RWPE2 (cell line): Measurements from ENCODE around the gene PDE4B.

Experiments used
- ATAC-seq: fragments of 200-7000 bp; cut with Tn5 transposase; 3 replicates; pipeline ENCODE4 v1.9.1; 2021; ENCODE audit warnings: low read depth
- DNase-seq: peaks from one replicate; pipeline ENCODE4 v3.0.0-alpha.2; 2020; ENCODE audit warnings: low spot score
- H3K27ac ChIP-seq: fragments of 450-650 bp; 2 replicates; pipeline ENCODE4 v1.5.1; 2017; ENCODE audit warnings: mild to moderate bottlenecking; ENCODE audit not compliant: poor library complexity, severe bottlenecking
- H3K27me3 ChIP-seq: fragments of 250-450 bp; sonication (Bioruptor Pico); 2 replicates; pipeline ENCODE4 v1.5.1; 2021; ENCODE audit warnings: mild to moderate bottlenecking, moderate library complexity; ENCODE audit not compliant: insufficient read depth, poor library complexity, severe bottlenecking
- H3K36me3 ChIP-seq: fragments of 250-450 bp; sonication (Bioruptor Pico); 2 replicates; pipeline ENCODE4 v1.5.1; 2020; ENCODE audit warnings: low read depth, mild to moderate bottlenecking, moderate library complexity
- H3K4me1 ChIP-seq: fragments of 250-450 bp; sonication (Bioruptor Pico); 2 replicates; pipeline ENCODE4 v1.5.1; 2021; ENCODE audit warnings: mild to moderate bottlenecking, moderate library complexity; ENCODE audit not compliant: insufficient read depth, poor library complexity, severe bottlenecking
- H3K4me3 ChIP-seq: fragments of 250-450 bp; sonication (Bioruptor Pico); 2 replicates; pipeline ENCODE4 v1.5.1; 2021; ENCODE audit warnings: mild to moderate bottlenecking, moderate library complexity; ENCODE audit not compliant: severe bottlenecking
- H3K9me3 ChIP-seq: fragments of 250-450 bp; sonication (Bioruptor Pico); 2 replicates; pipeline ENCODE4 v1.5.1; 2021; ENCODE audit warnings: mild to moderate bottlenecking, moderate library complexity; ENCODE audit not compliant: severe bottlenecking
- TF ChIP-seq, protein P1 (sequence below): fragments of 450-650 bp; IDR thresholded peaks from one replicate; pipeline ENCODE4 v1.5.1; 2017; ENCODE audit warnings: mild to moderate bottlenecking, moderate library complexity; ENCODE audit not compliant: poor library complexity, severe bottlenecking

PDE4B gene

GRCh38 chr1:66143651-66144050, 351.0 kb downstream of the PDE4B start:
- no peaks in the 10 kb centered on the region for H3K27me3 ChIP-seq
- no peak overlapping the region for H3K4me3 ChIP-seq
- no peaks in the 10 kb centered on the region for H3K4me1 ChIP-seq
- ATAC-seq: no peak
- DNase-seq: no peak
- no peaks in the 10 kb centered on the region for H3K36me3 ChIP-seq
- H3K27ac ChIP-seq: no peak overlapping the region
- TF ChIP-seq, protein P1, sequence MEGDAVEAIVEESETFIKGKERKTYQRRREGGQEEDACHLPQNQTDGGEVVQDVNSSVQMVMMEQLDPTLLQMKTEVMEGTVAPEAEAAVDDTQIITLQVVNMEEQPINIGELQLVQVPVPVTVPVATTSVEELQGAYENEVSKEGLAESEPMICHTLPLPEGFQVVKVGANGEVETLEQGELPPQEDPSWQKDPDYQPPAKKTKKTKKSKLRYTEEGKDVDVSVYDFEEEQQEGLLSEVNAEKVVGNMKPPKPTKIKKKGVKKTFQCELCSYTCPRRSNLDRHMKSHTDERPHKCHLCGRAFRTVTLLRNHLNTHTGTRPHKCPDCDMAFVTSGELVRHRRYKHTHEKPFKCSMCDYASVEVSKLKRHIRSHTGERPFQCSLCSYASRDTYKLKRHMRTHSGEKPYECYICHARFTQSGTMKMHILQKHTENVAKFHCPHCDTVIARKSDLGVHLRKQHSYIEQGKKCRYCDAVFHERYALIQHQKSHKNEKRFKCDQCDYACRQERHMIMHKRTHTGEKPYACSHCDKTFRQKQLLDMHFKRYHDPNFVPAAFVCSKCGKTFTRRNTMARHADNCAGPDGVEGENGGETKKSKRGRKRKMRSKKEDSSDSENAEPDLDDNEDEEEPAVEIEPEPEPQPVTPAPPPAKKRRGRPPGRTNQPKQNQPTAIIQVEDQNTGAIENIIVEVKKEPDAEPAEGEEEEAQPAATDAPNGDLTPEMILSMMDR: no peak
- H3K9me3 ChIP-seq: no peaks in the 10 kb centered on the region

GRCh38 chr1:66147226-66147835, 354.6 kb downstream of the PDE4B start:
- Histone ChIP-seq H3K27me3 (peaks cover 10% of the 10 kb centered on the region), H3K4me3 (no peak overlapping the region), H3K36me3 (no peaks in the 10 kb centered on the region), H3K9me3 (no peaks in the 10 kb centered on the region), H3K4me1 (no peaks in the 10 kb centered on the region), H3K27ac (no peak overlapping the region)
- TF ChIP-seq, protein P1: no peak
- DNase-seq (no peak), ATAC-seq (no peak)

DNA sequence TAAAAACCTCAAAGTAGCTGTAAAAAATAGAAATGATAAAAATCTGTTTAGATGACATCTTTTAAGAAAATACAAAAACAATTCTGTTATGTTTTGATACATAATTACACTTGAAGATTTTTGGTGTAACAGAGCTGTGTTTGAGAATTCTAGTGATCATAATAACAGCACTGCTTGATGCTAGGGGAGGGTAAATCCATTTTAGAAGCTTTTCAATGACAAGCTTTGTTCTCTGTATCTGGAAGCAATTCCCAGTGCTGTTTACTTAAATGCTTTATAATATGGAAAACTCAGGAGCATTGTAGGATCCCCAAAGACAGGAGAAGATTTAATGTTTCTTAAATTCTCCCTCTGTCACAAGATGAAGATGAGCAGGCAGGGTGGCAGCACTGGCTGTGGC, 359.3 kb downstream of the PDE4B start:
- H3K9me3 ChIP-seq: no peaks in the 10 kb centered on the region
- no peak for ATAC-seq

GRCh38 chr1:66154394-66154793, 361.7 kb downstream of the PDE4B start:
- Histone ChIP-seq H3K9me3 (no peaks in the 10 kb centered on the region), H3K27me3 (peaks cover 10% of the 10 kb centered on the region), H3K4me1 (no peaks in the 10 kb centered on the region), H3K36me3 (no peaks in the 10 kb centered on the region), H3K4me3 (no peak overlapping the region), H3K27ac (no peak overlapping the region)
- TF ChIP-seq, protein P1: no peak
- DNase-seq (no peak), ATAC-seq (no peak)

More for the DNA sequence above, 359.3 kb downstream of the PDE4B start:
- peaks cover 10% of the 10 kb centered on the region for H3K27me3 ChIP-seq
- no peak overlapping the region for H3K4me3 ChIP-seq
- H3K27ac ChIP-seq: no peak overlapping the region
- TF ChIP-seq, protein P1: no peak
- H3K36me3 ChIP-seq: no peaks in the 10 kb centered on the region
- H3K4me1 ChIP-seq: no peaks in the 10 kb centered on the region
- no peak for DNase-seq

GRCh38 chr1:66156144-66156543, 363.4 kb downstream of the PDE4B start:
- H3K9me3 ChIP-seq: no peaks in the 10 kb centered on the region
- H3K36me3 ChIP-seq: no peaks in the 10 kb centered on the region
- ATAC-seq (no peak), DNase-seq (no peak)
- TF ChIP-seq, protein P1: no peak
- H3K4me3 ChIP-seq: no peak overlapping the region
- H3K27ac ChIP-seq: no peak overlapping the region
- no peaks in the 10 kb centered on the region for H3K4me1 ChIP-seq
- H3K27me3 ChIP-seq: peaks cover 6% of the 10 kb centered on the region
